ENCODE measurements around the gene KCNMA1.
A peak's percentile ranks its signal among the peaks of the same experiment; 100 is the strongest.
"Not testable (repeated sequence)": the region's sequence is repeated elsewhere in the genome, so short reads cannot be mapped to it uniquely, and the experiment has no call there.

KCNMA1 gene

GRCh38 chr10:77357185-77357584 lies 280.4 kb downstream of the KCNMA1 start:
- DNase-seq: no peak

DNA sequence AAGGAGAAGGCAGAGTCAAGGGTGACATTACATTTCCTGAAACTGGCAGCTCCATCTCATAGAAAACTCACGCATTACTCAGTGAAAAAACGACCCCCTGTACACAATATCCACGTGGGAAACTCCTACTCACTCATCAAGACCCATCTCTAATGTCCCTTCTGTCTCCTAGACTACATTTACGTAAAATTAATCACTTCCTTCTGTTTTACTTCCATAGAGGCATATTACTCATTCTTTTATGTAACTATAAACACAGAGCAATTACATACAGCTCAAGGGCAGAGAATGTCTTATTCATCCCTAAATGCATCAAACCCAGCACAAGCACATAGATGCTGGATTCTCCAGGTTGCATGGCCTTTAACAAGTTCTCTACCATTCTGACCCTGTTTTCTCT lies 281.8 kb downstream of the KCNMA1 start:
- no peak for DNase-seq

GRCh38 chr10:77351386-77351785 lies 286.2 kb downstream of the KCNMA1 start:
- no peak for DNase-seq

DNA sequence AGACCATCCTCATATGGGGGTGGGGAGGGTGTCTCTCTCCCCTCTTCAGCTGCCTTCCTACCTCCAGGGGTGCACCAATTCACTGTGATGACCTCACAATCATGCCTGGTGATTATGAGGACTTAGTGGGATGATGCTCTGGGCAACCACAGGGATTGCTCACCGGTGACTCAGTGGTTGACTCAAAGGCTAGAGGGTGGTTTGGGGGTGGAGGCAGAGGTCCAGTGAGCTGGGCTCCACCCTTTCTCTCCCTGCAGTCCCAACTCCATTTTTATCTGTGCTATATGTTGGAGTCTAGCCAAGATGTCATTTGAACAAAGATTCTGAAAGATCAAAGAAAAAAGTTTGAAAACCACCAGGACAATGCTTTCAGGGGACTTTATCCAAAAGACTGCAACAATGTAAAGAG lies 286.9 kb downstream of the KCNMA1 start:
- no peak for DNase-seq

DNA sequence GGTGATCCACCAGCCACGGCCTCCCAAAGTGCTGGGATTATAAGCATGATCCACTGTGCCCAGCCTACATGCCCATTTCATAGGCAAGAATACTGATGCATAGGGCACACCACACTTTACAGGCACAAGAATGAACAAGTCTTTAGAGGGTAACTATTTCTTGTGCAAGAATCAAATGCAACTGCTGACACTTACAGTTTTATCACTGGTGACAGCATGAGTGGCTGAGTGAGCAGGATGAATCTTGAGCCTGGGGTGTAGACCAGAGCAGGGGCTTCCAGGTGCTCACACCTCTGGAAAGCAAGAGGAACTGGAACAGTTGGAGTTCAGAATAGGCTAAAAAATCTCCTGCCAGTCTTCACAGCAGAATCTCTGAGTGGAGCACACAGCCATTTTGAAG lies 287.5 kb downstream of the KCNMA1 start:
- DNase-seq: no peak

DNA sequence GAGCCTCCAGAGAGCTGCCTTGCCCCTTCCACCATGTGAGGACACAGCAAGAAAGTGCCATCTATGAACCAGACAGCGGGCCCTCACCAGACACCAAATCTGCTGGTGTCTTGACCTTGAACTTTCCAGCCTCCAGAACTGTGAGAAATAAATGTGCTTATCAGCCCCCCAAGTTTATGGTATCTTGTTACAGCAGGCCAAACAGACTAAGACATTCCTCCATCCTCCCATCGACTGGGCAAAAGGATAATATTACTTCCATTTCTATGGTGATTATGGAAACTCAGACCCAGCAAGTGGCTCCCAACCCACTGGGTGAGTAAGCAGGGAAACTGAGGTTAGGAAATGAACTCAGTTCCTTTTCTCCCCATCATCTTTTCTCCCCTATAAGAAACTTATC lies 288.4 kb downstream of the KCNMA1 start:
- DNase-seq: no peak

DNA sequence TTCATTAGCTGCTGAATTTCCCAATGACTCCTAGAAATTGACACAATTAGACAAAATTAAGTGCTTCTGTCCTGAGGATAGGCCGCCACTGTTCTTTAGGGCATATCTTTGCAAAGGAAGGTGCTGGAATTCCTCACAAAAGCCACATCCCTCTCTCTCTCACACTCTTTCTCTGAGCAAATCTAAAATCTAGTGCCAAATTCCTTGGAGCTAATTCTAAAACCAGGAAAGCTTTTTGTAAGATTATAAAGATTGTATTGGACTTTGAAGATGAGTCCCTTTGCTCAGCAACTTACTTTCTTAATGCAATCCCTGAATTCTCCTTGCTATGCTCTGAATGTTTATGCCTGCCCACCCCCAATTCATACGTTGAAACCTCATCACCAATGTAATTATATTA lies 288.9 kb downstream of the KCNMA1 start:
- DNase-seq: no peak

DNA sequence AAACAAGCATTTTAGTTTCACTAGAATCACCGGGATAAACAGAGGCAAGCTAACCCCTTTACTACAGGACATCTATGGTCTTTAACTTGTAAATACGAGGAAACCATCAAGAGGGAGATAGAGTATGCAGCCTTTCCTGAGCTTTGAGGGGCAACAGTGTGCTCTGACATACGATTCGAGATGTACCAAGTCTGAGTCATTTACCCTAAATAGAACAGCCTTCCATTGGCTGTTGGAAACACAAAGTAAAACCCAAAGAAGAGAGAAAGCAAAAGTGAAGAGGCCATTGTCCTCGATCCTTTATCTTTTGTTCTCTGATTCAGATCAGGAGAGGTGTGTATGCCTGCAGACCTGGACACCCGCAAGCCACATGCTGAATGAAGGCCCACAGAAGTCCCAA lies 289.5 kb downstream of the KCNMA1 start:
- no peak for DNase-seq

- no peak for DNase-seq
Measured at GRCh38 chr10:77347052-77347451, 290.6 kb downstream of the KCNMA1 start.

DNA sequence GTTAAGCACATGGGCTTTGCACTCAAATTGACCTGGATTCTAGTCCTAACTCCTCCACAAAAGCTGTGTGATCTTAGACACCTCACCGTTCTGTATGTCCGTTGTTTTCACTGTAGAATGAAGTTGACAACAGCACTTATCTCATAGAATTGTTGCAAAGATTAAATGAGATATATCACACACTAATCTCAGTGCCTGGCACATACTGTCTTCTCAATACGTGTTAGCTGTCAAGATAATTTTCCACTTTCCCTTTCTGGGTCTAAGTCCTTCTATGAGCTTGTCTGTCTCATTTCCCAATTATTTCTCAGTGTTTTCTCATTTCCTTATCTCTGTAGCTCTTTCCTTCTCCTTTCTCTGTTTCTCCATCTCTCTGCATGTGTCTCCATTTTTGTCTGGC lies 296.6 kb downstream of the KCNMA1 start:
- no peak for DNase-seq

GRCh38 chr10:77339872-77340271 lies 297.7 kb downstream of the KCNMA1 start:
- DNase-seq: not testable (repeated sequence)

GRCh38 chr10:77339166-77339565 lies 298.4 kb downstream of the KCNMA1 start:
- no peak for DNase-seq

DNA sequence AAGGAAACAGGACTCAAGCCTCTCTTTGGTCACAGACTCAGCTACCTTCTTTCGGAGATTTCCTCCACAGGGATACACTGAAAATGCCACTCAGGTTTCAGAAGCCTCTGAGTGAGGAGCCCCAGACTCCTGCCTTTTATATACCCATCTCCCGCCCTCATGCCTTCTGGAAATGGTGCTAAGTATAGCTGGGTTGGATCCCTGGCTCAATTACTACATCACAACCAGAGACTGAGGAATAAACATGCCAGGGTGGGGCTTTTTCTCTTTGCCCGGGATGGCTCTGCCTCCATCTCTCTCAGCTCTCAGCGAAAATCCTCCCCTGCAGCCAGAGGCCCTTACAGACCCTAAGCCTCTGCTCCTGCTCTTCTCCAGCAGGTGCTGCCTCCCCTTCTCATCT lies 299.5 kb downstream of the KCNMA1 start:
- DNase-seq: no peak

- DNase-seq: no peak
Measured at GRCh38 chr10:77334501-77334900, 303.1 kb downstream of the KCNMA1 start.

- peak; percentile 43 for DNase-seq
Measured at GRCh38 chr10:77333610-77334340, 303.8 kb downstream of the KCNMA1 start.

DNA sequence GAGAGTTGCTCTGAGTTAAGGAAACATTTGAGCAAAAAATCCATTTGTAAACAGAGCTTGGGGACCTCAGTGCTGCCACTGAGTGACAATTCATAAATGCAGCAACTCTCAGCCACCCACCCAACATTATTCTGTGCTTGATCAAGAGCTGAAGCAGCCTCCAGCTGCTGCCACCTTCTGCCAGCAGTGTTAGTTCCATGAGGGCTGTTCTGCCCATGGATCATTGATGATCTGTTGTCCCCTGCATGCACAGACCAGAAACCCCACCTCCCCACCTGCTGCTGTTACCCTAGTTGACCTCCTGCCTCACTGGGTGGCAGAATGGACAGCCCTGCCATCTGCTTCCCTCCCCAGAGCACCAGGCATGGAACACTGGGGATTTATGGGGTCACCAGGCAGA lies 305.4 kb downstream of the KCNMA1 start:
- DNase-seq: peak; percentile 14

GRCh38 chr10:77328272-77328816 lies 309.3 kb downstream of the KCNMA1 start:
- DNase-seq: no peak

GRCh38 chr10:77325233-77325537 lies 312.4 kb downstream of the KCNMA1 start:
- peak; percentile 74 for DNase-seq

GRCh38 chr10:77321838-77322237 lies 315.8 kb downstream of the KCNMA1 start:
- no peak for DNase-seq

GRCh38 chr10:77320971-77321471 lies 316.6 kb downstream of the KCNMA1 start:
- DNase-seq: no peak

GRCh38 chr10:77319557-77319956 lies 318.1 kb downstream of the KCNMA1 start:
- DNase-seq: peak; percentile 29

GRCh38 chr10:77318739-77319138 lies 318.9 kb downstream of the KCNMA1 start:
- DNase-seq: no peak

DNA sequence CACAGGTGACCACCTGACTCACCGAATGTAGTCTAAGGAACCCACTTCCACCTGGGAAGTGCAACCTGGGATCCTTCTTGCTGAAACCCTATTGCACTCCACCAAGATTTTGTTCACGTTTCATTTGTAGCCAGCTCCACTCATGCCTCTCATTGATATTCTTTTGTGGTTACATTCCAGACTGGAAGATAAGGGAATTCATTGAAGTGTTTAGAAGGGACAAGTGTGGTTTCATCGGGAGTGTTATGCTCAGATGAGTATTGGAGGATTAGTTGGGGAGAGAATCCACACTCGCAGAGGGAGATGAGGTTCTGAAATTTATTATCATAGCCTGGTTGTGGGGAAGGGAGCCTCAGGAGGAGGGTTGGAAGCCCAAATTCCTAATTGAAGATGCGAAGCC lies 320.4 kb downstream of the KCNMA1 start:
- no peak for DNase-seq

DNA sequence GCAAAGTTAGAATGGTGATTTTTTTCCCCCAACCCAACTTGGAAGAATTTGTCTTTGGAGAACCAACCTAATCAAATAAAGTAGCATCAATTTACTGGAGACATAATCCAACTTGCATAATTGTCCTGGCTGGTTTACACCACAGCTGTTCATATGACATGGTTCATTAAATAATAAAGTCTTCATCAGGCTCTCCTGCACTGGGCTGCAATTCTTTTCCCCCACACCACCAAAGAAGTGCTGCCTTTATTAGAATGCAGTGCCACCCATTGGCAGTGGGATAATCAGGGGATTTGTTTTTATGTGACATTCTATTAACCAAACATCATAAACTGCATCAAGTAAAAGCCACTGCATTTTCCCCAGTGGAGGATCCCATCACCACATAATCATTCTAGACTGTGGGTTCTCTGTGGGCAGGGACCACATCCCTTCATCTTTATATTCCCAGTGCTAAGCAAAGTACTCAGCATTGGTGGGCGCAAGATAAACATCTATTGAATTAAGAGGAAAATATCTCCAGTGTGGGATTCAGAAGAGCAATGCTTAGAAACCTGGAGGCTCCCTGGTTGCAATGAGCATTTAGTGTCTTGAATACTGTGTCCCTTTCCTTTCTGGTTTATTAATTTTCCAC lies 322.0 kb downstream of the KCNMA1 start:
- no peak for DNase-seq

All from NCI-H2029 treated with DMSO at 0.1 percent for 48 hours (cell line).